Left cardiac atrium (tissue), 4 donors: ENCODE measurements around the gene GNAS. TPM values are rescaled to one million over a fixed set of nuclear protein-coding genes. Genes with fewer than 3 reads are reported as not detected.
"Not testable (repeated sequence)": the region's sequence is repeated elsewhere in the genome, so short reads cannot be mapped to it uniquely, and the experiment has no call there.

ENCODE experiments used
- ATAC-seq, 2 donors: fragments of 200-7000 bp; cut with Tn5 transposase; one replicate each; pipeline ENCODE4 v1.9.1; 2020; ENCODE audit warnings: mild to moderate bottlenecking in 2 of 2, moderate library complexity in 2 of 2
- DNase-seq: peaks from one replicate; pipeline ENCODE4 v3.0.0-alpha.2; 2020
- intact Hi-C, 2 donors: fragments of 100-400 bp; cut with DNase I; formaldehyde crosslinking; loops; one replicate each; pipeline versions ENCODE4 v1.14.1 to v1.15.1; 2022 to 2023
- long read RNA-seq: library from polyadenylated mRNA; unstranded; transcript quantifications from one replicate; pipeline ENCODE4 v2.0.0, GENCODE V29; 2021
- total RNA-seq, 2 donors: library from RNA; stranded (reverse); fragmentation: NEBNext Ultra II Directional; extraction: Animal tissue kit (Norgen Biotek cat#: 25700); gene quantifications; one replicate each; pipeline ENCODE4 v1.2.1, GENCODE V29; 2021
- donor health status: DM: no; HTN: yes; CAD: no.
- donor health status: DM: no; HTN: yes; CAD: no; lungs with severe emphysema.
- donor health status: DM: yes; HTN: yes; CAD: no.
- donor health status: Dilated cardiomyopathy.

Gene GNAS
- 1,000 to 10,000 TPM; 1,020 to 1,609 TPM for total RNA-seq
- long read RNA-seq, transcript GNAS-210 (13 exons, 1,972 nt): major isoform, 35 of 146 reads
- long read RNA-seq, transcript GNAS-231 (2 exons, 493 nt): minor isoform, 20 of 146 reads
- long read RNA-seq, transcript GNAS-211 (12 exons, 1,931 nt): minor isoform, 20 of 146 reads
- long read RNA-seq, transcript GNAS-201 (12 exons, 1,866 nt): minor isoform, 15 of 146 reads
- long read RNA-seq, partial matches to known transcripts: 17 of 146 reads
- long read RNA-seq, other reads (novel, unspliced or antisense): 20 of 146 reads

DNA sequence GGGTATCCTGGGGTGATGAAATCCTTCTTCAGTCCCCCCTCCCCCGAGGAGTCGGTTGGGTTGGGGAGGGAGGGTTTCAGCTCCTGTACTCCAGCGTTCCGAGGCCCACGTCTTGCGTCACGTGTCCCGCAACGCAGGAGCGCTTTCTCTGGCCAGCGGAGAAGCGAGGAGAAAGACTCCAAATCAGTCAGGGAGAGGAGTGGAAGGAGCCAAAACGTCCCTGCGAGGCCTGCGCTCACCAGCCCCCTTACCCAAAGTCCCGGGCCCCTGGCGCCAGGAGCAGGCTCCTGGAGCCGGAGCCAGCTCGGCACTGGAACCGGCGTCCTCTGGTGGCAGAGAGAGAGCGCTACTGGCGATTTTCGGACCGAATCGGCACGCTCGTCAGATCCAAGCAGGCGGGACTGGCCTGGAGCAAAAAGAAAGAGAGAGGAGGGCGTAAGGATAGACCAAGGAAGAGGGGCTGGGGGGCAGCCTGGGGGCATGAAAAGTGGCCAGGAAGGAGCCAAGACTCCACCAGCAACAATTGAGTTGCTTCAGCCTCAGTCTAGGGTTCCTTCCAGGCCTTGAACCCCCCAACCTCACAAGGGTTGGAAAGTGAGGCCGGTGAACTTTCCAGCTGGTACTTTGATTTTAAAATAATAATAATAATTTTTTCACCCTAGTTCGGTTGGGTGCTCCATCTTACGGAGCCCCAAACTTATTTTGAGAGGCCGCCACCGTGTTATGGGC is at the start of gene GNAS:
Gene GNAS, plus strand, starts transcription at position 174 of the 729 bp plus-strand sequence.
- ATAC-seq: peak; percentile 57 to 60
- peak; percentile 63 for DNase-seq
- intact Hi-C loops: no loop called here

GRCh38 chr20:58803533-58803932 is 49.0 kb upstream of the GNAS start:
- ATAC-seq: no peak
- intact Hi-C loops: no loop called here

GRCh38 chr20:58807801-58808200 is 44.7 kb upstream of the GNAS start:
- ATAC-seq (no peak), DNase-seq (no peak)
- intact Hi-C loops: no loop called here

More at GRCh38 chr20:58803533-58803932, 49.0 kb upstream of the GNAS start:
- DNase-seq: no peak

GRCh38 chr20:58808271-58809046 is 44.1 kb upstream of the GNAS start:
- intact Hi-C loops: no loop called here
- DNase-seq (no peak), ATAC-seq (no peak)

DNA sequence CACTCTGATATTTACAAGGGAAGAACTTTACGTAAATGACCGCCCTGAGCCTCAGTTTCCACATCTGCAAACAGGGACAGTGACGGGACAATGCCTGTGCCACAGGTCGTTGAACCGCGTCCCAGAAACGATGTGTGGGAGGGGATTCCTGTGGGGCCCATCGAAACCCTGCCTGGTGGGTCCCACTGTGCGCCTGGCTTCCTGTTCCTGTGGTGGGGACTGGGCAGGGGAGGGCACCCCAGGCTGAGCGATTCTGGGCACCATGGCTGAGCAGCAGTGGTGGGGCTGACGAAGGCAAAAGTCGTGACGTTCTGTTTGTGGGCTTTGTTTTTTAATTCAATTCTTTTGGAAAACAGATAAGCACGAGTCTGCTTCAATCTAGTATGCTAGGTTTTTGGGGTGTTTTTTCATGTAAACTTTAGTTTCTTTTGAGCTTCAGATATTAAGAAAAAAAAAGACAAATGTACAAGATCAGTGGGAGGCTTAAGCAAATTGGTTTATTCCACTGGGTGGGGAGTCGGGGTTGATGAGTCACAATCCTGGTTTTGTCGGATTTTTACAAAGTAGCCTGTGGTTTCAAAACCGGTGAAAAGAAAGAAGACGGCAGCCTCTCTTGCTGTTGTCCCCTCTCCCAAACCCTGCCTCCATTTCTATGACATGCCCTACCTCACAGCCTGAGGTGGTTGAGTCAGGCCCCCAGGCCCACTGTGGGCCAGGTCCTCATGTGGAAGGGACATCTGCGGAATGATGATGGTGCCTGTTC is 42.2 kb upstream of the GNAS start:
- ATAC-seq (no peak), DNase-seq (no peak)
- intact Hi-C loops: no loop called here

DNA sequence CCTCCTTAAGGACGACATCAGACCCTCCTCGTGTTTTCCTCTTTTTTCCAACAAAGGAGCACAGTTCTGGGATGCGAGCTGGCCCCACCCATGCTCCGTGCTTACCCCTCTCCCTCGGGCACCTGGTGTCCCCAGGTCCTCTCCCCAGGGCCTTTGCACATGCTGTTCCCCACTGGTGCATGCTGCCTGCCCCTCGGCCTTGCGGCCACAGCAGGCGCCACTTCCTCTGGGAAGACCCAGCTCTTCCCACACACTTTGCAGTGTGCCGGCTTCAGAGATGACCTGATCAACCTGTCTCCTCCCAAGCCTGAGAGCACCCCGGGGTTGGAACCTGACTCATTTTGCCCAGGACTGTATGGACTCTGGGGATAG is 41.7 kb upstream of the GNAS start:
- no peak for ATAC-seq
- no peak for DNase-seq
- intact Hi-C loops: no loop called here

DNA sequence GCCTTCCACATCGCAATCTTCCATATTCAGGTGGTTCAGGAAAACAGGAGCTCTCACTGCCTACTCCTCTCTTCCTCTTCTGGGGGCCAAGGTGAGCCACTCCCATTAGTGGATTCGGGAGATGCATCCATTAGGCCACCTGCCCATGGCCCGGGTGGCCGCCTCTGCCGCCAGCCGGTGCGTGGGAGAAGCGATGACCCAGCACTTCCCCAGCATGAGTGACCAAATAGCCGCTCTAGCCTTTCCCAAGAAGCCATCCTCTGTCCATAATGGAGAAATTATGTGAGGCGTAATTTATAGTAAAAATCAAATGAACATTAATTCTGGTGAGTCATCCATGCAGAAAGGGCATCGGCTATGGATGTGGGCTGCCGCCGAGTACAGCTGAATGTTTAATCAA is 41.2 kb upstream of the GNAS start:
- no peak for DNase-seq
- no peak for ATAC-seq
- intact Hi-C loops: no loop called here

- ATAC-seq: no peak
- no peak for DNase-seq
- intact Hi-C loops: no loop called here
Observed at GRCh38 chr20:58813369-58813768, 39.1 kb upstream of the GNAS start.

DNA sequence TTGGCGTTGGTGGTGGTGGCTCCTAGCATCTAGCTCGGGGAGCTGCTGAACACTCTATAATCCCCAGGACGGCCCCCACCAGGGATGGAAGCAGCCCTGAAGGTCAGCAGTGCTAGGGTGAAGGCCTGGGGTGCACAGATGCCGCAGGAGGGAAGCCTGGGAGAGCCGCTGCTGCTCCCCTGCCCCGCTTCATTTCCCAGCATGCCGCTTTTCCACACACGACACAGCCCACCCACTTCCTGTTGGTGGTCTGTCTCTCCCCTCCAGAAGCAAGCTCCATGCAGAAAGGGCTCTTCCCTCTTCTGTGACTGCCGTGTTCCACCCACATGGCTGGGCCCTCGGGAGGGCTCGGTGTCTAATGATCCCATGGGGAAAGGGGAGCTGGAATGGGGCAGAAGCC is 37.1 kb upstream of the GNAS start:
- DNase-seq: no peak
- intact Hi-C loops: no loop called here
- no peak for ATAC-seq

- DNase-seq: no peak
- intact Hi-C loops: no loop called here
- ATAC-seq: no peak
Observed at GRCh38 chr20:58816051-58816450, 36.5 kb upstream of the GNAS start.

DNA sequence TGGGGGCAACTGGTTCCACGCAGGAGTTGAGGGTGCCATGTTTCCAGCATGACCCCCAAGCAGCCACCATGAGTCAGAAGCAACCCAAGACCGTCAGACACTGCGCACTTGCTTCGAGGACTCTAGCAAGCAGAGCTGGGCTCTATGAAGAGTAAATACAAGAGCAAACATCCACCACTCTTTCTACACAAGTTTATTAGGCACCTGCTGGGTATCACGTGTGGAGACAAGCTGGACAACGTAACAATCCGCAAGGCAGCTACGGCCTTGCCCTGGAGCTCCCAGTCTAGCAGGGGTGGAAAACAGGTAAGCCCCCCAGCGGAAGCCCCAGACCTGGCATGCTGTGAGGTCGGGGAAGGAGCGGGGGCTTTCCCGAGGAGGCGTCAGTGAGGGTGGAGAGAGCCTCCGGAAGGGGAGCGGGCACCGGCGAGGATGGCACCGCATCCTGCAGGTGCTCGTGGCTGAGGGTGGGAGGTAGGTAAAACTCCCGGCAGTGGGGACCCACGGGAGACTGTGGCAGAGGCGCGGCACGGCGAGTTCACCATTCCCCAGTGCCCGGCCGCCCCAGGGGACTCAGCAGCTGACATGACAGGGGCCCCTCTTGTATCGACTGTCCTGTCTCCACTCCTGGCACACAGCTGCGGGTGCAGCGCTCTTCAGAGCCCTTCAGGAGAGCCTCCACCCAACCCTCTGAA is 35.4 kb upstream of the GNAS start:
- intact Hi-C loops: no loop called here
- ATAC-seq (no peak), DNase-seq (no peak)

DNA sequence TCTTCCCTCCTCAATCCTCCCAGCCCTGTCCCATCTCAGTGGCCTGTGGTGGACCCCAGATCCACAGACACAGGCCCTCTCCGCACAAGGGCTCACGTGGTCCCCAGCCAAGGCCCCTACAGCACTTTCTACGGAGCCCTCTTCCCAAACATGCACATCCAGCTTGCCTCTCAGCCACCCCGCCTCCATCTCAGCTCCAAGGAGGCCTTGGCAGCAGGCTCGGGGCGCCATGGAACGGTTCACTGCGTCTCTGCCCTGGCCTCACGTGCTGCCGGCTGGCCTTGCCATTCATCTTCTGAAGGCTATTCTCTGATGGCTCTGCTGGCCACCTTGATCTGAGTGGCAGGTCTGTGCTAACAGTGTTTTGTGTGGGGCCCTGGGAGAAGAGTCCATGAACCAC is 34.8 kb upstream of the GNAS start:
- intact Hi-C loops: no loop called here
- DNase-seq: no peak
- ATAC-seq: no peak

DNA sequence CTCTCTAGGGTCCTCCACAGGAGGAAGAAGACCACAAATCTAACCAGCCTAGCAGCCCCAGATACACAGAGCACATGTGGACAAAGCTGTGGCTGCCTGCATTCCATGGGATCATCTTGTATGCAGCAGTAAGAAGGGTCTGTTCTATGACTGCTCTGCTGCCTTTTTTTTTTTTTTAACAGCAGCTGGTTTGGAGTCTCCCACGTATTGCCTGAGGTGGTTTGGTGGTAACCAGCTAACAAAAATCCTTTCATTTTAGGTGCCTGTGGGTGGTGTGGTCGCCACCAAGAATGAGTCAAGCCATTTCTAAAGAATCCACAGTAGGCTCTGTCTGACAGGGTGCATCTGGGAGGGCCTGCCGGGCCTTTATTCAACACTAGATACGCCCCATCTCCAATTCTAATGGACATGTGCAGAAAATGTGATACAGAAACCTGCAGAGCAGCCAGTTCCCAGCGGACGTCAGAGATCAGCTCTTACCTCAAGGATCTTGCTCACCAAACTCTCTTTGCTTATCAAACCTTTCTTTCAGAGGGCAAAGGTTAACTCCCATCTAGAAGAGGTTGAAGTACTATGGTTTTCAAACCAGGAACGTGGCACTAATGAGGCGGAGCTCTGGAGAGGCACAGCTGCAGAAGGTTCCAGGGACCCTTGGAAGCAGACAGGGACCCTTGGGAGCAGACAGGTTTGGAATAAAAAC is 33.8 kb upstream of the GNAS start:
- intact Hi-C loops: no loop called here
- ATAC-seq: no peak

GRCh38 chr20:58819921-58820320 is 32.6 kb upstream of the GNAS start:
- ATAC-seq (no peak), DNase-seq (no peak)
- intact Hi-C loops: no loop called here

More for the DNA sequence above, 33.8 kb upstream of the GNAS start:
- DNase-seq: no peak

DNA sequence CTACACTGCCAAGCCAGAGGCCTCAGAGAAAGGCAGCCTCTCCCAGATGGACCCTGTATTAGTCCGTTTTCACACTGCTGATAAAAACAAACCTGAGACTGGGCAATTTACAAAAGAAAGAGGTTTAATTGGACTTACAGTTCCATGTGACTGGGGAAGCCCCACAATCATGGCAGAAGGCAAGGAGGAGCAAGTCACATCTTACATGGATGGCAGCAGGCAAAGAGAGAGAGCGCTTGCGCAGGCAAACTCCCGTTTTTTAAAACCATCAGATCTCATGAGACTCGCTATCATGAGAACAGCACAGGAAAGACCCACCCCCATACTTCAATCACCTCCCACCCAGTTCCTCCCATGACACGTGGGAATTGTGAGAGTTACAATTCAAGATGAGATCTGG is 32.0 kb upstream of the GNAS start:
- DNase-seq, ATAC-seq, intact Hi-C loops: not testable (repeated sequence)

GRCh38 chr20:58822149-58822548 is 30.4 kb upstream of the GNAS start:
- intact Hi-C loops: no loop called here
- DNase-seq (no peak), ATAC-seq (peak; percentile 16 to 46)

- peak in 1 of 2 donors; percentile 13 for ATAC-seq
- DNase-seq: no peak
- intact Hi-C loops: no loop called here
Observed at GRCh38 chr20:58822748-58823730, 29.5 kb upstream of the GNAS start.
